CD4-positive, alpha-beta T cell treated with Interleukin-2 at 100 ng/mL for 4 hours (primary cell): ENCODE measurements around the gene TBX15.

ENCODE experiments used
- DNase-seq: peaks from one replicate; pipeline ENCODE4 v3.0.0-alpha.2; 2020; ENCODE audit warnings: low spot score

TBX15 gene

GRCh38 chr1:119001181-119002027 is 13.3 kb upstream of the TBX15 start:
- DNase-seq, result no peak

GRCh38 chr1:119000371-119001180 is 12.4 kb upstream of the TBX15 start:
- no peak for DNase-seq

- DNase-seq, result no peak
Observed at GRCh38 chr1:118999348-119000071, 11.4 kb upstream of the TBX15 start.

GRCh38 chr1:118998171-118998570 is 10.0 kb upstream of the TBX15 start:
- no peak for DNase-seq

- no peak for DNase-seq
Observed at GRCh38 chr1:118997225-118997624, 9.1 kb upstream of the TBX15 start.

- no peak for DNase-seq
Observed at GRCh38 chr1:118995312-118996016, 7.3 kb upstream of the TBX15 start.

GRCh38 chr1:118993700-118994026 is 5.5 kb upstream of the TBX15 start:
- no peak for DNase-seq

GRCh38 chr1:118992868-118993699 is 4.9 kb upstream of the TBX15 start:
- no peak for DNase-seq

GRCh38 chr1:118992237-118992825 is 4.2 kb upstream of the TBX15 start:
- no peak for DNase-seq

GRCh38 chr1:118991448-118991847 is 3.3 kb upstream of the TBX15 start:
- no peak for DNase-seq

- DNase-seq, result no peak
Observed at GRCh38 chr1:118990513-118991152, 2.5 kb upstream of the TBX15 start.

GRCh38 chr1:118989878-118990378 is 1.8 kb upstream of the TBX15 start:
- DNase-seq, result no peak

- no peak for DNase-seq
Observed at GRCh38 chr1:118989006-118989815, 1.1 kb upstream of the TBX15 start.

- DNase-seq, result no peak
Observed at GRCh38 chr1:118987468-118988185, 516 bp downstream of the TBX15 start.

- no peak for DNase-seq
Observed at GRCh38 chr1:118986555-118987467, 1.3 kb downstream of the TBX15 start.

- DNase-seq, result no peak
Observed at GRCh38 chr1:118985640-118986554, 2.2 kb downstream of the TBX15 start.
